K562 (cell line): Measurements from ENCODE around the gene PIK3CG. TPM values are rescaled to one million over a fixed set of nuclear protein-coding genes. Genes with fewer than 3 reads are reported as not detected.
A peak's percentile ranks its signal among the peaks of the same experiment; 100 is the strongest.

Experiments
- ATAC-seq: fragments of 200-7000 bp; cut with Tn5 transposase; 3 replicates; pipeline ENCODE4 v1.9.1; 2020; ENCODE audit warnings: moderate library complexity
- BruUV-seq: library from RNA; stranded (reverse); fragments of 400-500 nt; replicated peaks from 2 replicates; lab custom pipeline; 2021; lab: Mats Ljungman, UMichigan
- CTCF ChIA-PET: fragments of 300-600 bp; formaldehyde crosslinking; extraction: SDS; loops from one replicate; lab custom pipeline; 2021; ENCODE audit warnings: low intra/inter-chr PET ratio; lab: Yijun Ruan, JAX
- POLR2A ChIA-PET: fragments of 300-600, 350-650 bp; sonication (Branson Sonifier 250); formaldehyde crosslinking; extraction: SDS; loops from one replicate; lab custom pipeline; 2021; ENCODE audit warnings: antibody characterized with exemption, inconsistent platforms; lab: Yijun Ruan, JAX
- DNase-seq, 4 experiments: peaks; one replicate each; pipeline versions ENCODE4 v3.0.0 to v3.0.0-alpha.2; 2011 to 2018; ENCODE audit warnings: low spot score in 3 of 4, mixed read lengths in 3 of 4; ENCODE audit errors: extremely low read depth in 1 of 4
- FAIRE-seq: peaks from 2 replicates; lab custom pipeline; 2011; peaks lifted over from hg19 to GRCh38; lab: Jason Lieb, UNC
- H2AFZ ChIP-seq: 2 replicates; pipeline ENCODE4 v1.6.0; 2011; ENCODE audit warnings: low read depth, low read length, control low read depth, inconsistent platforms
- H3K27ac ChIP-seq: fragments of 200-600 bp; 3 replicates; pipeline ENCODE4 v1.8.0; 2011; ENCODE audit warnings: low read depth, mild to moderate bottlenecking, control low read depth, inconsistent platforms, low read length, moderate library complexity, mixed read lengths; ENCODE audit errors: extremely low read depth
- H3K27me3 ChIP-seq, 2 experiments: fragments of 300-600 bp in 1 of 2; 2 replicates in 1 of 2; 3 replicates in 1 of 2; pipeline versions ENCODE4 v1.6.0 to v1.8.0; 2011; ENCODE audit warnings: inconsistent platforms in 2 of 2, low read length in 2 of 2, mild to moderate bottlenecking in 1 of 2, mixed read lengths in 1 of 2, moderate library complexity in 1 of 2; ENCODE audit not compliant: control insufficient read depth in 2 of 2, insufficient read depth in 2 of 2
- H3K36me3 ChIP-seq: fragments of 300-600 bp; 3 replicates; pipeline ENCODE4 v1.8.0; 2011; ENCODE audit warnings: mild to moderate bottlenecking, low read length, inconsistent platforms; ENCODE audit not compliant: control insufficient read depth, insufficient read depth
- H3K4me1 ChIP-seq, 2 experiments: fragments of 200-600 bp in 1 of 2; replicated peaks in 1 of 2; 2 replicates in 1 of 2; 3 replicates in 1 of 2; pipeline versions ENCODE4 v1.5.1 to v1.8.0; 2011; ENCODE audit warnings: inconsistent platforms in 2 of 2, low read length in 2 of 2, mild to moderate bottlenecking in 1 of 2, mixed read lengths in 1 of 2, moderate library complexity in 1 of 2; ENCODE audit not compliant: control insufficient read depth in 2 of 2, insufficient read depth in 2 of 2
- H3K4me2 ChIP-seq: 2 replicates; pipeline ENCODE4 v1.6.1; 2011; ENCODE audit warnings: low read length, control low read depth, inconsistent platforms, mixed read lengths; ENCODE audit not compliant: insufficient read depth
- H3K4me3 ChIP-seq: fragments of 200-600 bp; sonication (generic), shearing (Covaris generic); 2 replicates; pipeline ENCODE4 v1.5.1; 2016; ENCODE audit warnings: control low read depth, inconsistent platforms
- H3K79me2 ChIP-seq: fragments of 200-600 bp; 3 replicates; pipeline ENCODE4 v1.8.0; 2011; ENCODE audit warnings: low read length, inconsistent platforms; ENCODE audit not compliant: control insufficient read depth, insufficient read depth
- H3K9ac ChIP-seq, 2 experiments: 2 replicates each; pipeline versions ENCODE4 v1.6.0 to v1.6.1; 2011; ENCODE audit warnings: low read depth in 2 of 2, low read length in 2 of 2, control low read depth in 1 of 2, inconsistent platforms in 1 of 2, mild to moderate bottlenecking in 1 of 2, mixed read lengths in 1 of 2; ENCODE audit not compliant: insufficient read depth in 1 of 2
- H3K9me1 ChIP-seq: one replicate; pipeline ENCODE4 v1.6.0; 2011; ENCODE audit warnings: inconsistent platforms, mild to moderate bottlenecking, low read length, moderate library complexity; ENCODE audit not compliant: control insufficient read depth, insufficient read depth
- H3K9me3 ChIP-seq: replicated peaks from 2 replicates; pipeline ENCODE4 v1.5.1; 2011; ENCODE audit warnings: low read depth, low read length, inconsistent platforms; ENCODE audit not compliant: control insufficient read depth, insufficient read depth
- H4K20me1 ChIP-seq: replicated peaks from 2 replicates; pipeline ENCODE4 v1.6.1; 2011; ENCODE audit warnings: low read length, inconsistent platforms, mixed read lengths; ENCODE audit not compliant: control insufficient read depth, insufficient read depth
- GMEB1 ChIP-seq: fragments of 250-450 bp; sonication (Bioruptor Pico); IDR thresholded peaks from 2 replicates; pipeline ENCODE4 v1.4.0; 2020; ENCODE audit warnings: mild to moderate bottlenecking
- HDGF ChIP-seq: fragments of 450-650 bp; IDR thresholded peaks from 2 replicates; pipeline ENCODE4 v1.6.1; 2016
- HNRNPLL ChIP-seq: fragments of 200-400 bp; formaldehyde crosslinking; IDR thresholded peaks from 2 replicates; pipeline ENCODE4 v1.6.1; 2017; ENCODE audit warnings: low read length, low read depth, mild to moderate bottlenecking; ENCODE audit not compliant: poor library complexity, severe bottlenecking
- KLF10 ChIP-seq: fragments of 250-450 bp; sonication (Bioruptor Pico); IDR thresholded peaks from 2 replicates; pipeline ENCODE4 v1.6.1; 2021; ENCODE audit warnings: matching md5 sums
- MEIS2 ChIP-seq: fragments of 450-650 bp; IDR thresholded peaks from 2 replicates; pipeline ENCODE4 v1.6.1; 2014; ENCODE audit warnings: mild to moderate bottlenecking; ENCODE audit not compliant: partially characterized antibody
- POLR3G ChIP-seq: IDR thresholded peaks from 2 replicates; pipeline ENCODE4 v1.6.1; 2011; ENCODE audit not compliant: insufficient read length, insufficient replicate concordance; ENCODE audit errors: extremely low read depth
- SAFB2 ChIP-seq: fragments of 200-400 bp; formaldehyde crosslinking; IDR thresholded peaks from 2 replicates; pipeline ENCODE4 v1.6.1; 2018; ENCODE audit warnings: borderline replicate concordance, low read length, low read depth, moderate library complexity; ENCODE audit not compliant: severe bottlenecking
- SP1 ChIP-seq: sonication (generic); formaldehyde crosslinking; IDR thresholded peaks from 2 replicates; pipeline ENCODE4 v1.8.1; 2022; ENCODE audit warnings: mild to moderate bottlenecking, missing genetic modification reagents
- TARDBP ChIP-seq: fragments of 450-650 bp; IDR thresholded peaks from 2 replicates; pipeline ENCODE4 v1.6.1; 2016
- TBP ChIP-seq: optimal IDR thresholded peaks from 2 replicates; pipeline ENCODE3; 2011; ENCODE audit warnings: low read depth, low read length, improper control_type of control experiment
- ZBTB8A ChIP-seq: fragments of 450-650 bp; IDR thresholded peaks from 2 replicates; pipeline ENCODE4 v1.6.1; 2018; ENCODE audit warnings: mild to moderate bottlenecking, moderate library complexity; ENCODE audit not compliant: partially characterized antibody
- WGBS: fragments of 100-300 bp; shearing (Covaris generic); methylation state at CpG from one replicate; pipeline ENCODE4 v1.1.6; 2016; ENCODE audit warnings: low coverage, mixed read lengths; ENCODE audit not compliant: insufficient coverage; ENCODE audit errors: missing lambda C conversion rate; 5-methylcytosine and 5-hydroxymethylcytosine counted together
- in situ Hi-C: fragments of 300-500 bp; cut with MboI; formaldehyde crosslinking; loops from 4 replicates; pipeline ENCODE4 v1.15.0; 2018; ENCODE audit warnings: inconsistent platforms, mixed read lengths
- intact Hi-C: fragments of 100-400 bp; cut with micrococcal nuclease; formaldehyde crosslinking; loops from 2 replicates; pipeline ENCODE4 v1.14.2; 2022
- polyA plus RNA-seq, 8 experiments: library from polyadenylated mRNA; depleted of rRNA in 4 of 8; stranded (reverse) in 5 of 8; unstranded in 3 of 8; fragments of >200 nt; fragmentation: Nextera tagmentation in 2 of 8; fragmentation: Illumina TruSeq in 1 of 8; extraction: Ambion mirVana in 2 of 8; extraction: Trizol in 1 of 8; gene quantifications; 2 replicates each; pipeline versions ENCODE4 v1.2.1 to v1.2.3, GENCODE V29; 2011 to 2014; ENCODE audit warnings: inconsistent platforms in 1 of 8, missing spikeins in 1 of 8
- total RNA-seq, 7 experiments: library from RNA; depleted of rRNA in 6 of 7; stranded (reverse); fragments of >200 nt in 6 of 7; fragmentation: Illumina TruSeq in 2 of 7; extraction: Trizol in 2 of 7; gene quantifications; 2 replicates each; pipeline versions ENCODE4 v1.2.1 to v1.2.3, GENCODE V29; 2011 to 2021; ENCODE audit warnings: low replicate concordance in 1 of 7
- TF ChIP-seq, protein P1 (sequence below): sonication (generic); formaldehyde crosslinking; IDR thresholded peaks from 2 replicates; pipeline ENCODE4 v1.8.0; 2022; ENCODE audit warnings: missing genetic modification reagents, mild to moderate bottlenecking, borderline replicate concordance
- TF ChIP-seq, protein P2 (sequence below): sonication (generic); formaldehyde crosslinking; IDR thresholded peaks from 2 replicates; pipeline ENCODE4 v1.4.0; 2020; ENCODE audit warnings: mild to moderate bottlenecking, missing genetic modification reagents
- TF ChIP-seq, protein P3 (sequence below): fragments of 150-350 bp; conservative IDR thresholded peaks from 2 replicates; pipeline ENCODE4 v1.6.1; 2014; ENCODE audit warnings: low read length

The PIK3CG gene
- total and polyA plus RNA-seq, 9 of the 15 experiments (the other 6 are each of a cell fraction or from before 2014, with no cell fraction given), result 5.3 to 42.5 (median 29.0) TPM

GRCh38 chr7:106862317-106863089, 2.6 kb upstream of the PIK3CG start:
- no TSS peak for BruUV-seq
- 43% methylated on average over 8 of the region's 8 CpGs for WGBS
- ATAC-seq (peak; percentile 5; the same call in 1 of the 3 replicates), DNase-seq (peak in 1 of 4 experiments; percentile 38), FAIRE-seq (no peak)
- Histone ChIP-seq H2AFZ (peak overlapping the region; percentile 96), H3K79me2 (peaks cover 28% of the 10 kb centered on the region), H3K9me1 (no peaks in the 10 kb centered on the region), H3K4me1 (peaks cover 31 to 66% of the 10 kb centered on the region in 2 experiments), H3K36me3 (peaks cover 2% of the 10 kb centered on the region; the same call in 1 of the 3 replicates), H3K27me3 (no peaks in the 10 kb centered on the region), H3K4me2 (peak overlapping the region; percentile 53), H3K27ac (peak overlapping the region; percentile 10; the same call in 2 of the 3 replicates), H3K9ac (no peak overlapping the region), H3K4me3 (no peak overlapping the region), H4K20me1 (no peaks in the 10 kb centered on the region), H3K9me3 (no peaks in the 10 kb centered on the region)
- CTCF ChIA-PET, result no interaction called here
- in situ Hi-C loops (no loop called here), intact Hi-C loops (loop anchor here (10.0 kb wide), 1 partner anchor 182 kb away; the partner anchor contains the start of gene PRKAR2B)
- POLR2A ChIA-PET, result interaction anchor here (0.6 to 1.9 kb wide), 3 partner anchors 36 to 251 kb away, joined by 3 to 5 read pairs (median 4); no protein-coding TSS in a partner anchor
- TF ChIP-seq, protein P1, sequence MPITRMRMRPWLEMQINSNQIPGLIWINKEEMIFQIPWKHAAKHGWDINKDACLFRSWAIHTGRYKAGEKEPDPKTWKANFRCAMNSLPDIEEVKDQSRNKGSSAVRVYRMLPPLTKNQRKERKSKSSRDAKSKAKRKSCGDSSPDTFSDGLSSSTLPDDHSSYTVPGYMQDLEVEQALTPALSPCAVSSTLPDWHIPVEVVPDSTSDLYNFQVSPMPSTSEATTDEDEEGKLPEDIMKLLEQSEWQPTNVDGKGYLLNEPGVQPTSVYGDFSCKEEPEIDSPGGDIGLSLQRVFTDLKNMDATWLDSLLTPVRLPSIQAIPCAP (CRISPR knock-in tag), result no peak
- TF ChIP-seq POLR3G (no peak), HDGF (0 out of 2 replicates have a peak, but pooled peaks have one; percentile 74), SAFB2 (no peak), ZBTB8A (no peak), GMEB1 (CRISPR knock-in tag) (no peak), TBP (no peak), KLF10 (CRISPR knock-in tag) (no peak), MEIS2 (peak; percentile 68), SP1 (CRISPR knock-in tag) (no peak), TARDBP (no peak), HNRNPLL (no peak)
- TF ChIP-seq, protein P2, sequence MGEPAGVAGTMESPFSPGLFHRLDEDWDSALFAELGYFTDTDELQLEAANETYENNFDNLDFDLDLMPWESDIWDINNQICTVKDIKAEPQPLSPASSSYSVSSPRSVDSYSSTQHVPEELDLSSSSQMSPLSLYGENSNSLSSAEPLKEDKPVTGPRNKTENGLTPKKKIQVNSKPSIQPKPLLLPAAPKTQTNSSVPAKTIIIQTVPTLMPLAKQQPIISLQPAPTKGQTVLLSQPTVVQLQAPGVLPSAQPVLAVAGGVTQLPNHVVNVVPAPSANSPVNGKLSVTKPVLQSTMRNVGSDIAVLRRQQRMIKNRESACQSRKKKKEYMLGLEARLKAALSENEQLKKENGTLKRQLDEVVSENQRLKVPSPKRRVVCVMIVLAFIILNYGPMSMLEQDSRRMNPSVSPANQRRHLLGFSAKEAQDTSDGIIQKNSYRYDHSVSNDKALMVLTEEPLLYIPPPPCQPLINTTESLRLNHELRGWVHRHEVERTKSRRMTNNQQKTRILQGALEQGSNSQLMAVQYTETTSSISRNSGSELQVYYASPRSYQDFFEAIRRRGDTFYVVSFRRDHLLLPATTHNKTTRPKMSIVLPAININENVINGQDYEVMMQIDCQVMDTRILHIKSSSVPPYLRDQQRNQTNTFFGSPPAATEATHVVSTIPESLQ (CRISPR knock-in tag), result no peak
- TF ChIP-seq, protein P3, sequence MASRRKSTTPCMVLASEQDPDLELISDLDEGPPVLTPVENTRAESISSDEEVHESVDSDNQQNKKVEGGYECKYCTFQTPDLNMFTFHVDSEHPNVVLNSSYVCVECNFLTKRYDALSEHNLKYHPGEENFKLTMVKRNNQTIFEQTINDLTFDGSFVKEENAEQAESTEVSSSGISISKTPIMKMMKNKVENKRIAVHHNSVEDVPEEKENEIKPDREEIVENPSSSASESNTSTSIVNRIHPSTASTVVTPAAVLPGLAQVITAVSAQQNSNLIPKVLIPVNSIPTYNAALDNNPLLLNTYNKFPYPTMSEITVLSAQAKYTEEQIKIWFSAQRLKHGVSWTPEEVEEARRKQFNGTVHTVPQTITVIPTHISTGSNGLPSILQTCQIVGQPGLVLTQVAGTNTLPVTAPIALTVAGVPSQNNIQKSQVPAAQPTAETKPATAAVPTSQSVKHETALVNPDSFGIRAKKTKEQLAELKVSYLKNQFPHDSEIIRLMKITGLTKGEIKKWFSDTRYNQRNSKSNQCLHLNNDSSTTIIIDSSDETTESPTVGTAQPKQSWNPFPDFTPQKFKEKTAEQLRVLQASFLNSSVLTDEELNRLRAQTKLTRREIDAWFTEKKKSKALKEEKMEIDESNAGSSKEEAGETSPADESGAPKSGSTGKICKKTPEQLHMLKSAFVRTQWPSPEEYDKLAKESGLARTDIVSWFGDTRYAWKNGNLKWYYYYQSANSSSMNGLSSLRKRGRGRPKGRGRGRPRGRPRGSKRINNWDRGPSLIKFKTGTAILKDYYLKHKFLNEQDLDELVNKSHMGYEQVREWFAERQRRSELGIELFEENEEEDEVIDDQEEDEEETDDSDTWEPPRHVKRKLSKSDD, result no peak
